ENCODE results near the gene LGALS3.

Gene LGALS3

DNA sequence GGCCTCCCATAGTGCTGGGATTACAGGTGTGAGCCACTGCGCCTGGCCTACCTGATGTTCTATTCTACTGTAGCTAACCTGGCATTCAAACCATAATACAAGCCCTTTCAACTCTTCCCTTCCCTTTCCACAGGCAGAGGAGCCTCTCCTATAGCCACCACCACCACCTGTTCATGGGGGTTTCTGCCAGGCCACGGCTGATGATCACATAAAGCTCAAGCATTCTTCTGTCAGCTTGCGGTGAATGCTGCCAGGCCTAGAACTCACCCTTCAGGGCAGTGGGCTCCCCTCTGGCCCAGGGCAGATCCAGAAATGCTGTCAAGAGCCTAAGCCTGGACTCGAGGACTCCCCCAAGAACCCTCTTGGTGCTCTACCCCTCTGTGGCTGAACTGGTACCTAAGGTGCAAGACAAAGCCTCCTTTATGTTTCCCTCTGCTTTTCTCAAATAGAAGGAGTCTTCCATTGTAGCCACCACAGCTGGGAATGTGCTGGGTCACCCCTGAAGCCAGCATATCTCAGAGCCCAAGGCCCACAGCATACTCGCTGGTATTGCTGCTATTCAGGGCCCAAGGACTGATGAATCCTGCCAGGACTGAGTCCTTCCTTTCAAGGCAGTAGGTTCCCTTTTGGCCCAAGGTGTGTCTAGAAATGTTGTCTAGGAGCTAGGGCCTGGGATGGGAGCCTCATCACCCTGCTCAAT is 65.8 kb downstream of the LGALS3 start:
- no peak for DNase-seq

Data from stimulated activated CD4-positive, alpha-beta T cell treated with anti-CD3 and anti-CD28 coated beads, Interleukin-15, amount 100 ng/mL, for 24 hours (primary cell).